ENCODE measurements around the gene MAOA.

MAOA gene

GRCh38 chrX:43682726-43683125, 26.6 kb downstream of the MAOA start:
- Mint-ChIP-seq H3K36me3 (no peaks in the 10 kb centered on the region), H3K27ac (no peak overlapping the region), H3K27me3 (peaks cover 9% of the 10 kb centered on the region), H3K4me3 (no peak overlapping the region), H3K4me1 (no peaks in the 10 kb centered on the region), H3K9me3 (no peaks in the 10 kb centered on the region)
- no peak for ATAC-seq

GRCh38 chrX:43685221-43685620, 29.1 kb downstream of the MAOA start:
- Mint-ChIP-seq H3K36me3 (no peaks in the 10 kb centered on the region), H3K27me3 (peaks cover 18% of the 10 kb centered on the region), H3K9me3 (no peaks in the 10 kb centered on the region), H3K4me3 (no peak overlapping the region), H3K27ac (no peak overlapping the region), H3K4me1 (no peaks in the 10 kb centered on the region)
- no peak for ATAC-seq

- no peaks in the 10 kb centered on the region for H3K36me3 Mint-ChIP-seq
- no peaks in the 10 kb centered on the region for H3K4me1 Mint-ChIP-seq
- ATAC-seq: no peak
- no peaks in the 10 kb centered on the region for H3K9me3 Mint-ChIP-seq
- no peak overlapping the region for H3K4me3 Mint-ChIP-seq
- no peak overlapping the region for H3K27ac Mint-ChIP-seq
- peaks cover 18% of the 10 kb centered on the region for H3K27me3 Mint-ChIP-seq
Measured at GRCh38 chrX:43688586-43688985, 32.5 kb downstream of the MAOA start.

GRCh38 chrX:43693602-43694406, 37.7 kb downstream of the MAOA start:
- Mint-ChIP-seq H3K9me3 (no peaks in the 10 kb centered on the region), H3K27ac (no peak overlapping the region), H3K27me3 (peaks cover 9% of the 10 kb centered on the region), H3K36me3 (no peaks in the 10 kb centered on the region), H3K4me3 (no peak overlapping the region), H3K4me1 (no peaks in the 10 kb centered on the region)
- ATAC-seq: no peak

- H3K4me1 Mint-ChIP-seq: no peaks in the 10 kb centered on the region
- H3K9me3 Mint-ChIP-seq: no peaks in the 10 kb centered on the region
- H3K36me3 Mint-ChIP-seq: no peaks in the 10 kb centered on the region
- peaks cover 6% of the 10 kb centered on the region for H3K27me3 Mint-ChIP-seq
- no peak overlapping the region for H3K27ac Mint-ChIP-seq
- ATAC-seq: no peak
- no peak overlapping the region for H3K4me3 Mint-ChIP-seq
Measured at GRCh38 chrX:43699475-43699874, 43.4 kb downstream of the MAOA start.

- Mint-ChIP-seq H3K4me3 (no peak overlapping the region), H3K9me3 (no peaks in the 10 kb centered on the region), H3K27ac (no peak overlapping the region), H3K27me3 (peaks cover 6% of the 10 kb centered on the region), H3K4me1 (no peaks in the 10 kb centered on the region), H3K36me3 (no peaks in the 10 kb centered on the region)
- ATAC-seq: no peak
Measured at GRCh38 chrX:43702079-43702524, 46.0 kb downstream of the MAOA start.

GRCh38 chrX:43702660-43703059, 46.6 kb downstream of the MAOA start:
- peaks cover 6% of the 10 kb centered on the region for H3K27me3 Mint-ChIP-seq
- H3K9me3 Mint-ChIP-seq: no peaks in the 10 kb centered on the region
- H3K4me1 Mint-ChIP-seq: no peaks in the 10 kb centered on the region
- no peak overlapping the region for H3K27ac Mint-ChIP-seq
- H3K36me3 Mint-ChIP-seq: no peaks in the 10 kb centered on the region
- no peak for ATAC-seq
- no peak overlapping the region for H3K4me3 Mint-ChIP-seq

- Mint-ChIP-seq H3K27ac (no peak overlapping the region), H3K4me3 (no peak overlapping the region), H3K9me3 (no peaks in the 10 kb centered on the region), H3K4me1 (no peaks in the 10 kb centered on the region), H3K27me3 (peaks cover 6% of the 10 kb centered on the region), H3K36me3 (no peaks in the 10 kb centered on the region)
- ATAC-seq: no peak
Measured at GRCh38 chrX:43703211-43703791, 47.2 kb downstream of the MAOA start.

- no peak for ATAC-seq
- Mint-ChIP-seq H3K9me3 (no peaks in the 10 kb centered on the region), H3K4me3 (no peak overlapping the region), H3K27me3 (no peaks in the 10 kb centered on the region), H3K27ac (no peak overlapping the region), H3K4me1 (no peaks in the 10 kb centered on the region), H3K36me3 (no peaks in the 10 kb centered on the region)
Measured at GRCh38 chrX:43706786-43707370, 50.8 kb downstream of the MAOA start.

GRCh38 chrX:43707812-43708548, 51.9 kb downstream of the MAOA start:
- H3K9me3 Mint-ChIP-seq: no peaks in the 10 kb centered on the region
- H3K4me1 Mint-ChIP-seq: no peaks in the 10 kb centered on the region
- no peak for ATAC-seq
- H3K36me3 Mint-ChIP-seq: no peaks in the 10 kb centered on the region
- H3K4me3 Mint-ChIP-seq: no peak overlapping the region
- H3K27me3 Mint-ChIP-seq: no peaks in the 10 kb centered on the region
- H3K27ac Mint-ChIP-seq: no peak overlapping the region

GRCh38 chrX:43716144-43716543, 60.0 kb downstream of the MAOA start:
- H3K9me3 Mint-ChIP-seq: no peaks in the 10 kb centered on the region
- ATAC-seq: no peak
- H3K4me3 Mint-ChIP-seq: no peak overlapping the region
- H3K36me3 Mint-ChIP-seq: no peaks in the 10 kb centered on the region
- H3K27ac Mint-ChIP-seq: no peak overlapping the region
- H3K4me1 Mint-ChIP-seq: no peaks in the 10 kb centered on the region
- H3K27me3 Mint-ChIP-seq: no peaks in the 10 kb centered on the region

GRCh38 chrX:43716696-43717095, 60.6 kb downstream of the MAOA start:
- no peak for ATAC-seq
- Mint-ChIP-seq H3K36me3 (no peaks in the 10 kb centered on the region), H3K9me3 (no peaks in the 10 kb centered on the region), H3K27ac (no peak overlapping the region), H3K4me3 (no peak overlapping the region), H3K27me3 (no peaks in the 10 kb centered on the region), H3K4me1 (no peaks in the 10 kb centered on the region)

GRCh38 chrX:43717161-43717560, 61.1 kb downstream of the MAOA start:
- H3K4me1 Mint-ChIP-seq: no peaks in the 10 kb centered on the region
- H3K4me3 Mint-ChIP-seq: no peak overlapping the region
- no peak for ATAC-seq
- no peaks in the 10 kb centered on the region for H3K27me3 Mint-ChIP-seq
- H3K36me3 Mint-ChIP-seq: no peaks in the 10 kb centered on the region
- no peaks in the 10 kb centered on the region for H3K9me3 Mint-ChIP-seq
- H3K27ac Mint-ChIP-seq: no peak overlapping the region

- no peaks in the 10 kb centered on the region for H3K36me3 Mint-ChIP-seq
Measured at GRCh38 chrX:43718081-43718480, 62.0 kb downstream of the MAOA start.

GRCh38 chrX:43718546-43718945, 62.4 kb downstream of the MAOA start:
- Mint-ChIP-seq H3K9me3 (no peaks in the 10 kb centered on the region), H3K27me3 (no peaks in the 10 kb centered on the region), H3K27ac (no peak overlapping the region), H3K36me3 (no peaks in the 10 kb centered on the region), H3K4me3 (no peak overlapping the region), H3K4me1 (no peaks in the 10 kb centered on the region)
- no peak for ATAC-seq

More at GRCh38 chrX:43718081-43718480, 62.0 kb downstream of the MAOA start:
- Mint-ChIP-seq H3K27me3 (no peaks in the 10 kb centered on the region), H3K9me3 (no peaks in the 10 kb centered on the region), H3K4me1 (no peaks in the 10 kb centered on the region), H3K4me3 (no peak overlapping the region), H3K27ac (no peak overlapping the region)
- ATAC-seq: no peak

Measured in stimulated activated memory B cell treated with anti-CD40 and anti-IgM and Interleukin-4, amounts not matched to agents 10 μg/mL and 1 μg/mL and 100 μg/mL, for 72 hours (primary cell).